Panc1 (cell line): ENCODE measurements around the gene WLS. TPM values are rescaled to one million over a fixed set of nuclear protein-coding genes. Genes with fewer than 3 reads are reported as not detected.

ENCODE experiments used
- ATAC-seq: fragments of 200-7000 bp; cut with Tn5 transposase; 2 replicates; pipeline ENCODE4 v1.9.1; 2020; ENCODE audit warnings: mild to moderate bottlenecking, moderate library complexity
- BruUV-seq: library from RNA; stranded (reverse); fragments of 400-500 nt; replicated peaks from 2 replicates; lab custom pipeline; 2021; lab: Mats Ljungman, UMichigan
- CTCF ChIA-PET: fragments of 300-600 bp; sonication (Branson Sonifier 250); formaldehyde crosslinking; loops from one replicate; lab custom pipeline; 2022; ENCODE audit warnings: antibody characterized with exemption; lab: Charles Lee
- POLR2A ChIA-PET: fragments of 300-600 bp; sonication (Branson Sonifier 250); formaldehyde crosslinking; loops from one replicate; lab custom pipeline; 2022; ENCODE audit warnings: antibody characterized with exemption; lab: Charles Lee
- DNase-seq: peaks from one replicate; pipeline ENCODE4 v3.0.0-alpha.2; 2010; ENCODE audit warnings: low read depth, low spot score
- H3K27ac ChIP-seq: 2 replicates; pipeline ENCODE4 v1.5.1; 2011; ENCODE audit warnings: mild to moderate bottlenecking, low read length, inconsistent platforms
- H3K27me3 ChIP-seq: fragments of 200-500 bp; sonication (Bioruptor generic); 2 replicates; pipeline ENCODE4 v1.6.0; 2014; ENCODE audit warnings: low read length, inconsistent platforms; ENCODE audit not compliant: control insufficient read depth, insufficient read depth
- H3K36me3 ChIP-seq: fragments of 200-500 bp; sonication (Bioruptor generic); 2 replicates; pipeline ENCODE4 v1.5.1; 2014; ENCODE audit warnings: inconsistent platforms, mild to moderate bottlenecking, low read length, moderate library complexity; ENCODE audit not compliant: control insufficient read depth, insufficient read depth
- H3K4me1 ChIP-seq: 2 replicates; pipeline ENCODE4 v1.5.1; 2011; ENCODE audit warnings: inconsistent platforms, mild to moderate bottlenecking, low read length, moderate library complexity; ENCODE audit not compliant: control insufficient read depth, insufficient read depth
- H3K4me3 ChIP-seq, 2 experiments: 2 replicates each; pipeline ENCODE4 v1.5.1; 2011 to 2012; ENCODE audit warnings: low read depth in 2 of 2, low read length in 2 of 2, mild to moderate bottlenecking in 2 of 2, inconsistent platforms in 1 of 2, moderate library complexity in 1 of 2
- H3K9me3 ChIP-seq: fragments of 200-500 bp; sonication (Bioruptor generic); 2 replicates; pipeline ENCODE4 v1.5.1; 2014; ENCODE audit warnings: low read depth, mild to moderate bottlenecking, inconsistent platforms, low read length, moderate library complexity; ENCODE audit not compliant: control insufficient read depth, insufficient read depth
- POLR2AphosphoS5 ChIP-seq: IDR thresholded peaks from 2 replicates; pipeline ENCODE4 v1.6.1; 2012; ENCODE audit warnings: mild to moderate bottlenecking, low read depth, low read length, moderate library complexity
- SIN3A ChIP-seq: IDR thresholded peaks from 2 replicates; pipeline ENCODE4 v1.6.1; 2012; ENCODE audit warnings: low read depth, mild to moderate bottlenecking, low read length, moderate library complexity, borderline replicate concordance; ENCODE audit not compliant: insufficient read depth
- TCF7L2 ChIP-seq: IDR thresholded peaks from 2 replicates; pipeline ENCODE4 v1.6.1; 2011; ENCODE audit warnings: mild to moderate bottlenecking, low read depth, low read length, inconsistent platforms
- in situ Hi-C: cut with HindIII; loops from 2 replicates; pipeline ENCODE4 v1.10.0; 2016; ENCODE audit warnings: low sequenced_read_pairs, low pct_unique_long_range_greater_than_20kb
- intact Hi-C: fragments of 100-400 bp; cut with micrococcal nuclease; formaldehyde crosslinking; loops from one replicate; pipeline ENCODE4 v1.10.0; 2022; ENCODE audit not compliant: unreplicated experiment
- total RNA-seq: library from RNA; stranded (reverse); gene quantifications from one replicate; pipeline ENCODE4 v1.2.1, GENCODE V29; 2021; ENCODE audit not compliant: unreplicated experiment
- TF ChIP-seq, protein P1 (sequence below): fragments of 450-650 bp; IDR thresholded peaks from 2 replicates; pipeline ENCODE4 v1.5.1; 2017; ENCODE audit warnings: mild to moderate bottlenecking
- TF ChIP-seq, protein P2 (sequence below), 2 experiments: IDR thresholded peaks; 2 replicates each; pipeline ENCODE4 v1.6.1; 2011 to 2012; ENCODE audit warnings: low read depth in 2 of 2, control low read depth in 1 of 2, low read length in 1 of 2, mild to moderate bottlenecking in 1 of 2, moderate library complexity in 1 of 2; ENCODE audit not compliant: insufficient read depth in 1 of 2

The WLS gene
- total RNA-seq, 1 experiment from 2014 or later = 29.6 TPM

DNA sequence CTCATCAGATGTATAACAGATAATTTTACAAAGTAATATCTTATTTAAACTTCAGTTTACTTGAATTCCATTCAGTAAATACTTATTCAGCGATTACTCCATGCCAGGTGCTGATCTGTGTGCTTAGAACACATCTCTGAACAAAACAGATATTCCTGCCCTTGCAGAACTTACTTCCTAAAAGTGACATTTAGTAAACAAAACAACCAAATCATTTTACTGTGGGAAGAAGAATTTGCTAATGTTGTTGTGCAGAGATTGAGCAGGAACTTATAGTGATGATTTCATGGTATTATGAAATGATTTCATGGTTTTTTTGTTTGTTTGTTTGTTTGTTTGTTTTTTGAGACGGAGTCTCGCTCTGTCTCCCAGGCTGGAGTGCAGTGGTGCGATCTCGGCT is 39.3 kb upstream of the WLS start:
- BruUV-seq = no TSS peak
- H3K36me3 ChIP-seq = no peaks in the 10 kb centered on the region
- H3K9me3 ChIP-seq = no peaks in the 10 kb centered on the region
- H3K27me3 ChIP-seq = no peaks in the 10 kb centered on the region
- DNase-seq (no peak), ATAC-seq (no peak)
- POLR2A ChIA-PET = no interaction called here
- CTCF ChIA-PET = no interaction called here
- TF ChIP-seq, protein P1, sequence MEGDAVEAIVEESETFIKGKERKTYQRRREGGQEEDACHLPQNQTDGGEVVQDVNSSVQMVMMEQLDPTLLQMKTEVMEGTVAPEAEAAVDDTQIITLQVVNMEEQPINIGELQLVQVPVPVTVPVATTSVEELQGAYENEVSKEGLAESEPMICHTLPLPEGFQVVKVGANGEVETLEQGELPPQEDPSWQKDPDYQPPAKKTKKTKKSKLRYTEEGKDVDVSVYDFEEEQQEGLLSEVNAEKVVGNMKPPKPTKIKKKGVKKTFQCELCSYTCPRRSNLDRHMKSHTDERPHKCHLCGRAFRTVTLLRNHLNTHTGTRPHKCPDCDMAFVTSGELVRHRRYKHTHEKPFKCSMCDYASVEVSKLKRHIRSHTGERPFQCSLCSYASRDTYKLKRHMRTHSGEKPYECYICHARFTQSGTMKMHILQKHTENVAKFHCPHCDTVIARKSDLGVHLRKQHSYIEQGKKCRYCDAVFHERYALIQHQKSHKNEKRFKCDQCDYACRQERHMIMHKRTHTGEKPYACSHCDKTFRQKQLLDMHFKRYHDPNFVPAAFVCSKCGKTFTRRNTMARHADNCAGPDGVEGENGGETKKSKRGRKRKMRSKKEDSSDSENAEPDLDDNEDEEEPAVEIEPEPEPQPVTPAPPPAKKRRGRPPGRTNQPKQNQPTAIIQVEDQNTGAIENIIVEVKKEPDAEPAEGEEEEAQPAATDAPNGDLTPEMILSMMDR = no peak
- TF ChIP-seq POLR2AphosphoS5 (no peak), SIN3A (no peak), TCF7L2 (no peak)
- TF ChIP-seq, protein P2, sequence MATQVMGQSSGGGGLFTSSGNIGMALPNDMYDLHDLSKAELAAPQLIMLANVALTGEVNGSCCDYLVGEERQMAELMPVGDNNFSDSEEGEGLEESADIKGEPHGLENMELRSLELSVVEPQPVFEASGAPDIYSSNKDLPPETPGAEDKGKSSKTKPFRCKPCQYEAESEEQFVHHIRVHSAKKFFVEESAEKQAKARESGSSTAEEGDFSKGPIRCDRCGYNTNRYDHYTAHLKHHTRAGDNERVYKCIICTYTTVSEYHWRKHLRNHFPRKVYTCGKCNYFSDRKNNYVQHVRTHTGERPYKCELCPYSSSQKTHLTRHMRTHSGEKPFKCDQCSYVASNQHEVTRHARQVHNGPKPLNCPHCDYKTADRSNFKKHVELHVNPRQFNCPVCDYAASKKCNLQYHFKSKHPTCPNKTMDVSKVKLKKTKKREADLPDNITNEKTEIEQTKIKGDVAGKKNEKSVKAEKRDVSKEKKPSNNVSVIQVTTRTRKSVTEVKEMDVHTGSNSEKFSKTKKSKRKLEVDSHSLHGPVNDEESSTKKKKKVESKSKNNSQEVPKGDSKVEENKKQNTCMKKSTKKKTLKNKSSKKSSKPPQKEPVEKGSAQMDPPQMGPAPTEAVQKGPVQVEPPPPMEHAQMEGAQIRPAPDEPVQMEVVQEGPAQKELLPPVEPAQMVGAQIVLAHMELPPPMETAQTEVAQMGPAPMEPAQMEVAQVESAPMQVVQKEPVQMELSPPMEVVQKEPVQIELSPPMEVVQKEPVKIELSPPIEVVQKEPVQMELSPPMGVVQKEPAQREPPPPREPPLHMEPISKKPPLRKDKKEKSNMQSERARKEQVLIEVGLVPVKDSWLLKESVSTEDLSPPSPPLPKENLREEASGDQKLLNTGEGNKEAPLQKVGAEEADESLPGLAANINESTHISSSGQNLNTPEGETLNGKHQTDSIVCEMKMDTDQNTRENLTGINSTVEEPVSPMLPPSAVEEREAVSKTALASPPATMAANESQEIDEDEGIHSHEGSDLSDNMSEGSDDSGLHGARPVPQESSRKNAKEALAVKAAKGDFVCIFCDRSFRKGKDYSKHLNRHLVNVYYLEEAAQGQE (IDR thresholded peaks at IDR 0.05; ENCODE audit: insufficient read depth in 1 of 2, low read depth in 2 of 2, low read length in 1 of 2) = no peak
- no peak overlapping the region for H3K4me3 ChIP-seq
- peaks cover 5% of the 10 kb centered on the region; the same call in 1 of the 2 replicates for H3K4me1 ChIP-seq
- in situ Hi-C loops (no loop called here), intact Hi-C loops (no loop called here)
- H3K27ac ChIP-seq = no peak overlapping the region

DNA sequence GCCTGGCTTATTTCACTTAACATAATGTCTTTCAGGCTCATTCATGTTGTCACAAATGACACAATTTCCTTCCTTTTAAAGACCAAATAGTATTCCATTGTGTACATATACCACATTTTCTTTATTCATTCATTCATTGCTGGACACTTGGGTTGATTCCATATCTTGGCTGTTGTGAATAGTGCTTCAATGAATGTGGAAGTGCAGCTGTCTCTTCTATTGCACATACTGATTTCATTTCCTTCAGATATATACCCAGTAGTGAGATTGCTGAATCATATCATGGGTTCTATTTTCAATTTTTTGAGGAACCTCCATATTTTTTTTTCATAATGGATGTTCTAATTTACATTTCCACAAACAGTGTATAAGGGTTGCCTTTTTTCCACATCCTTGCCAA is 38.6 kb upstream of the WLS start:
- in situ Hi-C loops (no loop called here), intact Hi-C loops (no loop called here)
- TF ChIP-seq, protein P1 = no peak
- no peak for TF ChIP-seq POLR2AphosphoS5
- no peak for TF ChIP-seq TCF7L2
- Histone ChIP-seq H3K9me3 (no peaks in the 10 kb centered on the region), H3K36me3 (no peaks in the 10 kb centered on the region), H3K27ac (no peak overlapping the region), H3K4me1 (peaks cover 5% of the 10 kb centered on the region; the same call in 1 of the 2 replicates), H3K4me3 (no peak overlapping the region), H3K27me3 (no peaks in the 10 kb centered on the region)
- ChIA-PET CTCF (no interaction called here), POLR2A (no interaction called here)
- BruUV-seq = no TSS peak
- no peak for DNase-seq
- ATAC-seq = no peak
